Endothelial cell of umbilical vein (primary cell): ENCODE data around the gene RAD23B. TPM values are rescaled to one million over a fixed set of nuclear protein-coding genes. Genes with fewer than 3 reads are reported as not detected.

Experiments
- BruUV-seq: library from RNA; stranded (reverse); fragments of 400-500 nt; replicated peaks from 2 replicates; lab custom pipeline; 2021; lab: Mats Ljungman, UMichigan
- CTCF ChIA-PET: fragments of 300-600, 350-600 bp; sonication (Branson Sonifier 250); formaldehyde crosslinking; loops from one replicate; lab custom pipeline; 2021; ENCODE audit warnings: antibody characterized with exemption, inconsistent platforms; lab: Charles Lee
- POLR2A ChIA-PET: fragments of 300-600, 350-600 bp; sonication (Branson Sonifier 250); formaldehyde crosslinking; loops from one replicate; lab custom pipeline; 2021; ENCODE audit warnings: antibody characterized with exemption, inconsistent platforms; lab: Charles Lee
- DNase-seq: peaks from one replicate; pipeline ENCODE4 v3.0.0-alpha.2; 2011; ENCODE audit warnings: low read depth, low spot score
- FAIRE-seq: peaks from 2 replicates; lab custom pipeline; 2011; peaks lifted over from hg19 to GRCh38; lab: Jason Lieb, UNC
- H2AFZ ChIP-seq: 2 replicates; pipeline ENCODE4 v1.6.0; 2012; ENCODE audit warnings: low read depth, low read length, control low read depth, inconsistent platforms
- H3K27ac ChIP-seq: 2 replicates; pipeline ENCODE4 v1.5.1; 2011; ENCODE audit warnings: low read depth, mild to moderate bottlenecking, control low read depth, low read length, moderate library complexity; ENCODE audit not compliant: insufficient read depth
- H3K27me3 ChIP-seq, 2 experiments: 2 replicates each; pipeline versions ENCODE4 v1.6.0 to v1.6.1; 2011; ENCODE audit warnings: low read length in 2 of 2, mixed read lengths in 1 of 2; ENCODE audit not compliant: control insufficient read depth in 2 of 2, insufficient read depth in 2 of 2
- H3K36me3 ChIP-seq, 2 experiments: 2 replicates in 1 of 2; 3 replicates in 1 of 2; pipeline ENCODE4 v1.5.1; 2011; ENCODE audit warnings: low read length in 2 of 2, mild to moderate bottlenecking in 1 of 2, moderate library complexity in 1 of 2; ENCODE audit not compliant: control insufficient read depth in 2 of 2, insufficient read depth in 2 of 2; ENCODE audit errors: extremely low read depth in 1 of 2
- H3K4me1 ChIP-seq: 3 replicates; pipeline ENCODE4 v1.5.1; 2011; ENCODE audit warnings: mild to moderate bottlenecking, low read length; ENCODE audit not compliant: control insufficient read depth, insufficient read depth; ENCODE audit errors: extremely low read depth
- H3K4me2 ChIP-seq: 2 replicates; pipeline ENCODE4 v1.6.1; 2011; ENCODE audit warnings: low read length, control low read depth, mixed read lengths; ENCODE audit not compliant: insufficient read depth
- H3K4me3 ChIP-seq, 3 experiments: fragments of 200-600 bp in 1 of 3; sonication (generic), shearing (Covaris generic) in 1 of 3; replicated peaks in 1 of 3; 2 replicates each; pipeline ENCODE4 v1.5.1; 2011 to 2016; ENCODE audit warnings: control low read depth in 3 of 3, low read length in 3 of 3, mild to moderate bottlenecking in 2 of 3, inconsistent platforms in 1 of 3, low read depth in 1 of 3, moderate library complexity in 1 of 3; ENCODE audit not compliant: insufficient read depth in 1 of 3
- H3K79me2 ChIP-seq: 2 replicates; pipeline ENCODE4 v1.6.0; 2012; ENCODE audit warnings: low read length, inconsistent platforms; ENCODE audit not compliant: control insufficient read depth, insufficient read depth
- H3K9ac ChIP-seq: replicated peaks from 2 replicates; pipeline ENCODE3; 2011; ENCODE audit warnings: low read length, control low read depth; ENCODE audit not compliant: insufficient read depth; ENCODE audit errors: extremely low read depth
- H3K9me1 ChIP-seq: replicated peaks from 3 replicates; pipeline ENCODE4 v1.6.0; 2011; ENCODE audit warnings: mild to moderate bottlenecking, low read length; ENCODE audit not compliant: control insufficient read depth, insufficient read depth; ENCODE audit errors: extremely low read depth
- H3K9me3 ChIP-seq: replicated peaks from 2 replicates; pipeline ENCODE4 v1.5.1; 2012; ENCODE audit warnings: low read length, inconsistent platforms; ENCODE audit not compliant: control insufficient read depth, insufficient read depth
- H4K20me1 ChIP-seq: replicated peaks from 2 replicates; pipeline ENCODE3; 2011; ENCODE audit warnings: mild to moderate bottlenecking, low read length; ENCODE audit not compliant: control insufficient read depth, insufficient read depth; ENCODE audit errors: extremely low read depth
- CTCF ChIP-seq, 2 donors: IDR thresholded peaks; 1 replicate in 1 of 2; 2 replicates in 1 of 2; pipeline ENCODE4 v1.5.1; 2011; ENCODE audit warnings: low read length in 2 of 2, mild to moderate bottlenecking in 2 of 2, moderate library complexity in 2 of 2, control low read depth in 1 of 2, inconsistent platforms in 1 of 2, low read depth in 1 of 2; ENCODE audit not compliant: insufficient read depth in 1 of 2; ENCODE audit errors: extremely low read depth in 1 of 2
- EZH2 ChIP-seq: IDR thresholded peaks from 2 replicates; pipeline ENCODE4 v1.6.1; 2012; ENCODE audit warnings: borderline replicate concordance, low read depth, mild to moderate bottlenecking, moderate library complexity, low read length, inconsistent platforms; ENCODE audit not compliant: severe bottlenecking
- FOS ChIP-seq: IDR thresholded peaks from 2 replicates; pipeline ENCODE4 v1.6.1; 2011; ENCODE audit warnings: mild to moderate bottlenecking, low read length, moderate library complexity, borderline replicate concordance; ENCODE audit not compliant: insufficient read depth
- GATA2 ChIP-seq: IDR thresholded peaks from 2 replicates; pipeline ENCODE4 v1.7.0; 2011; ENCODE audit warnings: low read depth, mild to moderate bottlenecking, moderate library complexity, mixed read lengths, low read length; ENCODE audit not compliant: insufficient read length, insufficient read depth
- JUN ChIP-seq: IDR thresholded peaks from 2 replicates; pipeline ENCODE4 v1.6.1; 2011; ENCODE audit warnings: borderline replicate concordance, low read depth; ENCODE audit not compliant: insufficient read length, insufficient read depth
- MAX ChIP-seq: IDR thresholded peaks from 2 replicates; pipeline ENCODE4 v1.6.1; 2011; ENCODE audit not compliant: insufficient read depth, insufficient read length
- MYC ChIP-seq: IDR thresholded peaks from one replicate; pipeline ENCODE4 v1.6.1; 2011; ENCODE audit warnings: mild to moderate bottlenecking, low read depth, low read length
- POLR2A ChIP-seq: IDR thresholded peaks from 2 replicates; pipeline ENCODE4 v1.6.1; 2012; ENCODE audit warnings: low read depth, mild to moderate bottlenecking, control low read depth, low read length
- POLR2AphosphoS5 ChIP-seq: IDR thresholded peaks from 2 replicates; pipeline ENCODE4 v1.6.1; 2012; ENCODE audit warnings: low read depth, mild to moderate bottlenecking, control low read depth, low read length, moderate library complexity; ENCODE audit not compliant: insufficient read depth
- dilution Hi-C: fragments of 300-500 bp; cut with MboI; formaldehyde crosslinking; loops from one replicate; pipeline ENCODE4 v1.15.0; 2019; ENCODE audit warnings: low sequenced_read_pairs; ENCODE audit not compliant: extremely low pct_ligation_motif_present
- intact Hi-C: fragments of 100-400 bp; cut with micrococcal nuclease; formaldehyde crosslinking; loops from one replicate; pipeline ENCODE4 v1.10.0; 2022
- polyA plus RNA-seq, 4 experiments: library from polyadenylated mRNA; depleted of rRNA in 3 of 4; stranded (reverse) in 3 of 4; unstranded in 1 of 4; fragments of >200 nt; gene quantifications; 2 replicates each; pipeline versions ENCODE4 v1.2.1 to v1.2.3, GENCODE V29; 2011 to 2012; ENCODE audit warnings: missing spikeins in 1 of 4
- total RNA-seq: library from RNA; stranded (reverse); gene quantifications from 2 replicates; pipeline ENCODE4 v1.2.3, GENCODE V29; 2021

RAD23B gene
- total and polyA plus RNA-seq, 2 donors (not counting 3 experiments of a cell fraction or from before 2014, with no cell fraction given), result 63.8 to 100 TPM

GRCh38 chr9:107368696-107369095 lies 85.6 kb downstream of the RAD23B start:
- ChIA-PET CTCF (interaction anchor here (0.8 to 2.2 kb wide), 3 partner anchors 24 to 56 kb away, joined by 4 to 8 read pairs (median 4); no protein-coding TSS in a partner anchor), POLR2A (no interaction called here)
- Histone ChIP-seq H3K4me2 (peak overlapping the region; percentile 73), H2AFZ (peak overlapping the region; percentile 68), H3K79me2 (no peaks in the 10 kb centered on the region), H3K27ac (peak overlapping the region; percentile 52), H3K9me1 (peaks cover 3% of the 10 kb centered on the region), H3K36me3 (no peaks in the 10 kb centered on the region), H3K4me1 (peaks cover 18% of the 10 kb centered on the region), H3K9me3 (no peaks in the 10 kb centered on the region), H3K27me3 (no peaks in the 10 kb centered on the region), H4K20me1 (no peaks in the 10 kb centered on the region), H3K4me3 (no peak overlapping the region), H3K9ac (no peak overlapping the region)
- intact Hi-C loops (no loop called here), dilution Hi-C loops (no loop called here)
- TF ChIP-seq POLR2A (no peak), POLR2AphosphoS5 (peak; percentile 14), MYC (no peak), CTCF (IDR thresholded peaks at IDR 0.05; ENCODE audit: extremely low read depth in 1 of 2, insufficient read depth in 1 of 2, low read depth in 1 of 2, low read length in 2 of 2) (no peak), JUN (no peak), EZH2 (no peak), FOS (no peak), MAX (no peak), GATA2 (peak; percentile 73)
- FAIRE-seq, result peak; percentile 64
- BruUV-seq, result no TSS peak
- DNase-seq, result peak; percentile 28
